Renal cortical epithelial cell (primary cell): ENCODE results near the gene LITAFD. TPM values are rescaled to one million over a fixed set of nuclear protein-coding genes. Genes with fewer than 3 reads are reported as not detected.
"Not testable (repeated sequence)": the region's sequence is repeated elsewhere in the genome, so short reads cannot be mapped to it uniquely, and the experiment has no call there.

Source experiments
- DNase-seq: peaks from one replicate; pipeline ENCODE4 v3.0.0-alpha.2; 2011; ENCODE audit warnings: low read depth
- total RNA-seq: library from RNA; depleted of rRNA; stranded (reverse); fragments of >200 nt; gene quantifications from 2 replicates; pipeline ENCODE4 v1.2.3, GENCODE V29; 2014

The LITAFD gene
- total RNA-seq, 1 donor from 2014 or later: not detected

DNA sequence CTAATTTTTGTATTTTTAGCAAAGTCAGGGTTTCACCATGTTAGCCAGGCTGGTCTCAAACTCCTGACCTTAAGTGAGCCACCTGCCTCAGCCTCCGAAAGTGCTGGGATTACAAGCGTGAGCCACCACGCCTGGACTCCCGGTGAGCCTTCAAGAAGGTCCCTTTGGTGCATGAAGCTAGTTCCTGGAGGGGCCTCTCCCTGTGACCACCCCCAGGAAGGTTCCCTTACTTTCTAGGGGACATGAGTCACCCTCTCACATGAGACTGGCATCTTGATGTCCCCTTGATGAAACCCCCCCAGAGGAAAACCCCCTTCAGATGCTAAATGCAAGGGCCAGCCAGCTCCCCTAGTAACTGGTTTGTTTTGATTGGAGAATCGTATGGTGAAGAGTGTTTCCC, 26.2 kb upstream of the LITAFD start:
- no peak for DNase-seq

DNA sequence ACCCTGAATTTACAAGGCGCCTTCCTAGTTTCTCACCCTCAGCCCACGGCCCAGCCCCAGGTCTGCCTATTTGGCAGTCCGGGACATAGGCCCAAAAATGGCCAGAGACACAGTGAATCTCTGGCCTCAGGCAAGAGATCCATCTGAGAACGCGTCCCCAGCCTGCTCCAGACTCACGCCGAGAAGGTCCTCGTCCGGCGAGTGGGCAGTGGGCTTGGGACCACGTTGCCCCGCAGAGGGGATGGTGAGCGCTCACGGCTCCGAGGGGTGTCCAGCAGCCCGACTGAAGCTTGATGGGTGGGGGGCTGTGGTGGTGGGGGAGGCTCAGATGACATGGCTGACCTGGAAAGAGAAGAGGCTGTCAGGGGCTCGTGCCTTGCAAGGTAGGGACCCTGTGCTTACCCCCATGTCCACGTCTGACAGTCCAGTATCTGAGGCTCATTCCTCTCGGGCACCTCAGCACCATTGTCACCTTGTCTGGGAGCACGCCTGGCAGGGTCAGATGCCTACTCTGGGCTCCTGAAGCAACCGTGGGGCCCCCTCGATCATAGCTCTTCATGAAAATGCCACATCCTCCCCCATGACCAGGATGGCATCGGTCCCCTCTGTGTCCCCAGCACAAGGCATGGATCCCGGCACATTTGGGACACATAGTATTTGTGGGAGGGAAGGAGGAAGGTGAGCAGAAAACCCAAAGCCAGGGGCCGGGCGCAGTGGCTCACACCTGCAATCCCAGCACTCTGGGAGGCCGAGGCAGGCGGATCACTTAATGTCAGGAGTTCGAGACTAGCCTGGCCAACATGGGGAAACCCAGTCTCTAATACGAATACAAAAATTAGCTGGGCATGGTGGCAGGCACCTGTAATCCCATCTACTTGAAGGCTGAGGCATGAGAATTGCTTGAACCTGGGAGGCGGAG, 22.9 kb upstream of the LITAFD start:
- DNase-seq: no peak

DNA sequence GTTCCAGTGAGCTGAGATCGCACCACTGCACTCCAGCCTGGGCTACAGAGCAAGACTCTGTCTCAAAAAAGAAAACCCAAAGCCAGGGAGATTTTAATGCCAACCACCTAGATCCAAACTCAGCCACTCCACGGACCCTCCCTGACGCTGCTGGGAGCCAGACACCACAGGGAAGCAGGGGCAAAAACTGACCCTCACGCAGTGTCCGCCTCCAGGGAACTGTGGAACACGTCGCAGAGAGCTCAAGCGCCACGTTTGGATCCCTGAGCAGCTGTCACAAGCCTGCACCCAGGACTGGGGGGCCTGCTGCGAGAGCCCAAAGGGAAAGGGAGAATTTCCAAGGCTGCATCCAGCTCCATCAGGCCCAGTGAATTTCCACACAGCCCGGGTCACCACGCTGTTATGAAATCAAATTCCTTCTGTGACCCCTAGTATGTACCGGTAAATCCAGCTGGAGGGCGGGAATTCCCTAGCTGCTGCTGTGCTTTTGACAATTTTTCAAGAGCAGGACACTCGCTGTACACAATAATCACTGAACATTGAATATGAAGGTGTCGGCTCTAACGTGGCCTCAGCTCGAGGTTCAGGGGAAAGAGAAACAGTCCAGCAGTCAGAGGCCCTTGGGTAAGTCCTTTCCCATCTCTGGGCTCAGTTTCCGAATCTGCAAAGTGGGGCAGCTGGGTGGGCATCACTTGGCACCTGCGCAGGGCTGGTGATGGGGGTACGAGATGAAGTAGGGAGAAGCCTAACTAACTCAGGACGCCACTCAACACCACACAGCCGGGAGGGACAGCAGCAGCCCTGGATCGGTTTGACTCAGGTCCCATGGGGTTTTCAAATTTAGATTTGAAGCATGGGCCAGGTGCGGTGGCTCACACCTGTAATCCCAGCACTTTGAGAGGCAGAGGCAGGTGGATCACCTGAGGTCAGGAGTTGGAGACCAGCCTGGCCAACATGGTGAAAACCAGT, 22.0 kb upstream of the LITAFD start:
- DNase-seq: peak; percentile 83

DNA sequence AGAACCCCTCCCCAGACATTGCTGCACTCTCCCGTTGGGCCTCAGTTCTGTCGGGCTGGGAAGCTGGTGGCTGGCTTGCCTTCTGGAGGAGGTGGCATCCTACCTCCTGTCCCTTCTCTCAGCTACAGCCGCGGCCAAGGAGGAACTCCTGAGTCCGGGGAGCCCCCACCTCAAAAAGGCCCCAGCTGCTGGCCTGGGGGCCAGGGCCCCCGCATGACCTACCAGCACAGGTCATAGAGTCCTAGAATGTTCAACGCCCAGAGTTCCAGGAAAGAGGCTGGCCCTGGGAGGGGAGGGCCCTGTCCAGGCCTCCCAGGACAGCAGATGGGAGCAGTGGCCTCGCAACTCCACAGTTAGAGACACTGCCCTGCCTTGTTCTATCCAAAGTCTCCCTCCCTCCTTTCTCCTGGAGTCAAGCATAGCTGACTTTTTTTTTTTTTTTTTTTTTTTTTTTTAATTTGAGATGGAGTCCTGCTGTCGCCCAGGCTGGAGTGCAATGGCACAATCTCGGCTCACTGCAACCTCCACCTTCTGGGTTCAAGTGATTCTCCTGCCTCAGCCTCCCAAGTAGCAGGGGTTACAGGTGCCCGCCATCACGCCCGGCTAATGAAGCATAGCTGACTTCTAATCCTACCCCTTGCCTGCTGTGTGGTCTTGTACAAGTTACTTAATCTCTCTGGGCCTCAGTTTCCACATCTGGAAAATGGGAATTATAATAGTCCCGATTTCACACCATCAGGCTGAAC, 20.4 kb upstream of the LITAFD start:
- DNase-seq: no peak

DNA sequence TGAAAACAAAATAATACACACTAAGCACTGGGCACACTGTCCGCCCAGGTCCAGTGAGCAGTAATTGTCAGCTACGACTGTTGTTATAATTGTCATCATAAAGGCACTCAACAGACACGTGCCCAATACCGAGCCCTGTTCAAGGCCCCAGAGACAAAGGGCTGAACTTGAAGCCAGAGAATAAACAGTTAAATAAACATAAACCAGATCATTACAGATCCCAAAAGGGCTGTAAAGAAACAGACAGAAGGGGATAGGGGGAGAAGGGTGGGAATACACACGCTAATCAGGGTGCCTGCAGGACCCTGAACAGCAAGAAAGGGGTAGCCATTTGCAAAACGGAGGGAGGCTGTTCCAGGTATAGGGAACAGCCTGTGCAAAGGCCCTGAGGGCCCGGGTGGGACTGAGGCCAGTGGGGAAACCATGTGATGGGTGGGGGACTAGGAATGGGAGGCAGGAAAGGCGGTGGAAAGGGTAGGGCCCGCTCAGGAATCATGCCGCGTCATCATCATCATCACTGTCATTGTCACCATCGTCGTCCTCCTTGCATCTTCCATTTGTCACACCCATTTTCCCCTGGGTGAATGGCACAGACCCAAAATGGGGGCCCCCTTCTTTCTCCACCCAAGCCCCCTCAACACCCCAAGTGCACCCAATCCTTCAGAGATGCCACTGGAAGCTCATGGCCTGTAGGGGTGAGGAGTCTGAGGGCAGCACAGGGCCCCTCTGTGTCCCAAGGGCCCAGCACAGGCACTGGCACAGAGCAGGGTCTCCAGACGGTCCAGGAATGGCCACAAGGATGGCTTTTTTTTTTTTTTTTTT, 19.6 kb upstream of the LITAFD start:
- no peak for DNase-seq

DNA sequence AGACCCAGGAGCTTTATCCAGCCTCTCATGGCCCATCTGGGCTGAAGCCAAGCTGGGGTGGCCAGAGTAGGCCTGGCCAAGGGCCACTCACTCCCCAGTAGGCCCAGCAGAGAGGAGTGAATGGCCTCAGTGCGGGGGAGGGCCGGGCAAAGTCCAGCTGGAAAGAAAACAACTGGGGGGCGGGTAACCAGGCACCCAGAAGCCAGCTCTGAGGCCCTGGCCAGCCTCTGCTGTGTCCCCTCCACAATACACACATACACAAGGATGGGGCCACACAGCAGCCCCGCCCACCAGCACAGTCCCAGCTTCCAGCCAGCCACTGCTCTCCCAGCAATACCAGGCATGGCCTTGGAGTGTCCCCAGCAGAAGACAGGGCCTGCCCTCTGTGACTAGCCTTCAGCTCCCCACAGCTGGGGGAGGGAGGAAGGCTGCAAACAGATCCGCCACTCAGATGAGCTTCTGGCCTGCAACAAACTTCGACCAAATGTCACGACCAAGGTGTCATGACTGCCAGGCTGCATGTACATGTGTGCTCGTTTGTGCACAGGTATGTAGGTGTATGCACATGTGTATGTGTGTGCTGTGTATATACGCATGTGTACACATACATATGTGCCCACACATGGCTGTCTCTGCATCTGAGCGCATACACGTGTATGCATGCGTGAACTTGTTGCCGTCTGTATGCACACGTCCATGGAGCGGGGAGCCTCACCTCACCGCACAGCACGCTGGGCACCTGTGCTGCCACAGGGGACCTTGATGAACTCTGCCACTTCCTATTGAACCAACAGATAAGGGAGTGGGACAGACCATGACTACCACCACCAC, 18.3 kb upstream of the LITAFD start:
- DNase-seq: peak; percentile 58

DNA sequence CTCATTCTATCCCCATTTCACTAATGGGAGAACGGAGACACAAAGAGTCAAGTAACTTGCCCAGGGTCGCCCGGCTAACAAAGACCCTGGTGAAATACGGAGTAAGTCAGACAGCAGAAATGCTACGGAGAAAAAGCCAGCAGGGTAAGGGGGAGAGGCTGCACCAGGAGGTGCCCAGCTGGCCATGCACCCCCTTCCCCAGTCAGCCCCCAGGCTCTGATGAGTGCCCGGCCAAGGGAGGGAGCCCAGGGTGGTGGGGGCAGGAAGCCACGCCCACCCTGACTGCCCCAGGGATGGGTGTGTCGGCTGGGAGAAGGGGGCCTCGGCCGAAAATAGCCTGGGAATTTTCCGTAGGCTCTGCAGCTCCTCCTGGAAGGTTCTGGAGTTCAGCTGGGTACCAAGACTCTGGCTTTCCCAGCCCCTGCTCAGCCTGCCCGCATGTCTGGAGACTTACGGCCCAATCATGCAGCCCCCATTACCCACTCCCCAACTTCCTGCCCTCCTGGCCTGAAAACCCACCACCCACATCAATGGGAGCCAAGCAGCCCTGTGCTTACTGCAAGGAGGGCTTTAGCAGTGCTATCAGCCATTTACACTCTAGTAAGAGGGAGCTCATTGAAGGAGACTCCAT, 17.6 kb upstream of the LITAFD start:
- no peak for DNase-seq

DNA sequence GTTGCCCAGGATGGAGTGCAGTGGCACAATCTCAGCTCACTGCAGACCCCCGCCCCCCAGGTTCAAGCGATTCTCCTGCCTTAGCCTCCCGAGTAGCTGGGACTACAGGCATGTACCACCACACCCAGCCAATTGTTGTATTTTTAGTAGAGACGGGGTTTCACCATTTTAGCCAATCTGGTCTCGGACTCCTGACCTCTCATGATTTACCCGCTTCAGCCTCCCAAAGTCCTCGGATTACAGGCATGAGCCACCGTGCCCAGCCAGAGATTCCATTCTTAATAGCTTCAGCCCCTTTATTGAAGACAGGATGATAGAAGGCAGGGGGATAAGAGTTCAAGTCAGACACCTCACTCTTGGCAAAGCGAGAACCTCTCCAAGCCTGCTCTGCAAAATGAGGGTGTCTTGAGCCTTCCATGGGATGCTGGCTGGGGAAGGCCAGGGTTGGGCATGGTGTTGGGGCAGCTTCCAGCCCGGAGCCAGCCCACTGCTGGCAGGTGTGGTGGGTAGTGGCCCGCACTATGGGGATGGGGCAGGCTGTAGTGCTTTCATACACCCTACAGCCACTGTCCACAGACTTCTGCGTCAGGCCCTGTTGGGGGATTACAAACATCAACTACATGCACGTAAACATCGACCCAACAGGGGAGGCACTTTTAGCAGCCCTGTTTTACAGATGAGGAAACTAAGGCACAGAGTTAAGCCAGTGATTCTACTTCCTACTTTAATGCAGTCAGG, 16.8 kb upstream of the LITAFD start:
- DNase-seq: no peak

DNA sequence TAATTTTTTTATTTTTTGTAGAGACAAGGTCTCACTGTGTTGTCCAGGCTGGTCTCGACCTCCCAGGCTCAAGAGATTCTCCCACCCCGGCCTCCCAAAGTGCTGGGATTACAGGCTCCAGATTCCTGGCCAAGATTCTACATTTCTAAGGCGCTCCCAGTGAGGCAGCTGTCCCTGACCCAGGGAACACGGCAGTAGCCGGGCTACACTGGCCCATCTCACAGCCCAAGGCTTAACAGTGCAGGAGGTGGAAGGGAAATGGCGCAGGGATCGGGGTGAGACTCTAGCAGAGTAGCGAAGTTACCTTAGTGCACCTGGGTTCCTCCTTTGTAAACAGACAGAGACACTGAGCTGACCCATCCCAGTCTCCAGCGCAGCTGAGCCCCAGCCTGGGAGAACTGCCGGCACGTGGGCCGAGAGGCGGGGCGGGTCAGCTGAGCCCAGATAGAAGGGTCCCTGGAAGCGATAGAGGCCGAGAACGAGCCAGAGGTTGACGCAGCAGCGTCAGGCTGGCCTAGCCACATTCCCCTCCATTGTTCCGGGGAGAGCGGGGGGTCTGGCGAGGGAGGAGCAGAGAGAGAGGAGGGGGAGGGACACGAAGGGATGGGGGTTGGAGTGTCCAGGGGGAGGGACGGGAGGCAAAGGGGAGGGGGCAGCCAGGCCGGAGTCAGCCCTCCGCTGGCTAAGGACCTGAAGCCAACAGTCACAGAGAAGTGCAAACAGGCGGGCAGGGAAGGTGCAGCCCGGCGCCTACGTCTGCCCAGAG, 15.8 kb upstream of the LITAFD start:
- DNase-seq: no peak

DNA sequence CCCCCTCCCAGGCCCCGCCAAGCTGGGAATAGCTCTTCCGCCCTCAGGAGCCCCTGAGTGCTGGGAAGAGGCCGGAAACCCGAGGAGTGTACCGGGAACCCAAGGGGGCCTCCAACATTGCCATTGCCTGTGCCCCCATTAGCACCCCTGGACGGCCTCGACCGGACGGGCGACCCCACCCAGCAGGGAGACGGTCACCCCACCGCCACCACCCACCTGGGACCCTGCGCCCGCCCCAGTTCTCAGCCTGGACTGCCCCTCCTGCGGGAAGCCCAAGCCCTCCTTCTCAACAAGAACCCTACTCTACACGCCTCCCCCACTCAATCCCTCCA, 15.3 kb upstream of the LITAFD start:
- no peak for DNase-seq

DNA sequence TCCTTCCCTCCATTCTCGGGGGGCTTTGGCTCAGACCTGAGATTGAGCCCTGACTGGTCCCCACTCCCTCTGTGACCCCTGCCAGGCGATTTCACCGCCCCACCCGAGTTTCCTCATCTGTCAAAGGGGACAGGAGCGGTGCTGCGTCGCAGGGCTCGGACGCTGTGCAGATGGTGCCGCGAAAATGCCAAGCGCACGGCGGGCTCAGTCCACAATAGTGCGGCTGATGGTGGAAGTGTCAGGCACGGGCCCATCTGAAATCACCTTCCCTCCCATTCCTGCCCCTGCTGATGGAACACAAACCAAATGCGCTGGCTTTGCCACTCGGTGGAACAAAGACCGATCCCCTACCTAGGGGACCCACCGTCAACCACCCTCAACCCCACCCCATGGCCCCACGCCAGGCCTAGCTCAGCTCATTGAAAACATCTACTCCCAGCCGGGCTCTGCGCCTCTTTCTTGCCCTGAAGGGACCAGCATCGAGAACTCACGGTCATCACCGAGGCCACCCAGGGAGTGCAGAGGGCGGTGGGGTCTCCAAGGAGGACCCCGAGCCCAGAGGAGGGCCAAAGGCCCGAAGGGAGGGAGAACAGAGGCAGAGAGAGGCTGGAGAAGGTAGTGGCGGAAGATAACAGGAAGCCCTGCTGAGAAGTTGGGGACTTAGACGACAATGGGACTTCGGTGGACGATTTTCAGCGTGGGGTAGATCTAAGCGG, 14.8 kb upstream of the LITAFD start:
- no peak for DNase-seq

DNA sequence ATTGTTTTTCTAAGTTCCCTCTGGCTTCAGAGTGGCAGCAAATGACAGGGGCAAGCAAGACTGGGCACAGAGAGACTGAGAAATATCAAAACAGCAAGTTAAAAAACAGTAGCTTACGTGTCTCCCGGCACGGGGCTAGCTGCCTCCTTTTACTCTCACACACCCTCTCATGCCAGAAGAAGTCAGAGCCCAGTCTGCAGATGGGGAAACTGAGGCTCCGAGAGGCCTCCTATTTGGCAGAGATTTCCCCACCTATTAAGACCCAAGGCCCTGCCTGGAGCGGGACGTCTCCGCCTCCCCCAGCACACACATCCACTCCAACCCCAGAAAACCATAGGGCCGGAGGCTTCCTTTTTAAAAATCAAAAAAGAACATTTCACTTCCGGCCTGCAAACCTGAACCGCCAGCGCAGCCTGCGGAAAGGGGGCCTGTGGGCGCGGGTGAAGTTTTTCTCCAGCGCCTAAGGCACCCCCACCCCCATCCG, 14.2 kb upstream of the LITAFD start:
- no peak for DNase-seq

DNA sequence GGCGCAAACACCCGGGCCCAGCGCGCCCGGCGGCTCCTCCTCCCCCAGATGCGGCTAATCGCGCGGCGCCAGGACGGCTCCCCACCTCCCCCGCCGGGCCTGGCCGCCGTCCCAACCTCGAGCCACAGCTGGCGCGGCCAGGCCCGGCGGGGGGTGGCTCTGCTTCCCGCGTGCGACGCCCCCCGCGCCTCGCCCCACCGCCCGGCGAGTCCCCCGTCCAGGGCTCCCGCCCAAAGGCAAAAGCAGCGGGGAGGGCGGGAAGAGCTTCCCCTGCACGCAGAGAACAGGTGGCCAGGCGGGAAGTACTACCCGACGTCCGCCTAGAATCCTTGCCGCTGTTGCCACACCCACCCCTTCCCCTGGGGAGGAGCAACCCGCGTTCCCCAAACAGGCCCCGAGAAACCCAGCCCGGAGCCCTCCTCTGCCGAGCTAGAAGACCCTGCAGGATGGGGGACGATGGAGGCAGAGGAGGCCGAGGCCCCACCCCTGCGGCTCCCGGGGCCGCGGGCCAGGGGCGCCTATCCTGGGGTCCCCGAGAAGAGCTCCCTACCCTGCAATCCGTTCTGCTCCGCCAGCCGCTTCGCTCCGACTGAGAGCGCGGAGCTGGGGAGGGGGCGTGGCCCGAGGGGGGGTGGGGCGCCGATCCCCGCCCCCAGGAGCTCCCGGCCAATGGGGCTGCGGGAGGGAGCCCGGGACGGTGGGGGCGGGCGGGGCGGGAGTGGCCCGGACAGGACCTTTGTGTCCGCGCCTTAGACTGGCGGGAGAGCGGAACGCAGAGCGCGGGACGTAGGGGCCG, 13.5 kb upstream of the LITAFD start, which contains the start of gene CARHSP1:
Gene CARHSP1 (minus strand): TSS at position 591 of the 796 bp plus-strand sequence. CDS start 9,678 bp downstream, outside the sequence.
- peak; percentile 61 for DNase-seq

DNA sequence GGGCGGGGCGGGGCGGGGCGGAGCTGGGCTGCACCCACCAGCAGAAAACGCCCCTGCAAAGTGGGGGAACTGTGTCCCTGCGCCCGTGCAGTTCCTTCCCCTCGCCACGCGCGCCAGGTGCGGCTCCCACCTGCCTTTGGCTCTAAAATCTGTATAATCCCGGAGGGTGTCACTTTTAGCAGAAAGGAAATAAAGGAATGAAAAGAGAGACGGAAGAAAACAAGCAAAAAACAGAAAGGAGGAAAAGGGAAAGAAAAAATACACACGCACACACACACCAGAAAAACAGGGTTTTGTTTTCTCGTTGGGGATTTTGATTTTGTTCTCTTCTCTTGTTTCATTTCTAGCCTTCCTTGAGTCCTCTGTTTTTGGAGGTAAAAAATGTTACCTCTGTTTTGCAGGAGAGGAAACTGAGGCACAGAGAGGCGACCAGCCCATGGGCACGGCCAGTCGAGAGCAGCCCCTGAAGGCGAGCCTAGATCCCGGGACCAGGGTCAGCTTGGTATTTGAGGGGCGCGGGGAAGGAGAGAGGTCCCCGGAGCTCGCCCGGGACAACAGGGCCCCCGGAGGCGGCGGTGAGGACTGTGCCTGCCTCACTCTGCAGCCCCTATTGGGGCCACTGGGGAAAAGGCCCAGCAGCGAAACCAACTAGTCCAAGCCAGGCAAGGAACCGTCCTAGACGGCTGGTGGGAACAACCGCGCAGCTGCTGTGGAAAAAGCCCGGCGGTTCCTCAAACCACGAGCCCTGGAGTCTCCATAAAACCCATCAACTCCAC, 12.8 kb upstream of the LITAFD start:
- no peak for DNase-seq

DNA sequence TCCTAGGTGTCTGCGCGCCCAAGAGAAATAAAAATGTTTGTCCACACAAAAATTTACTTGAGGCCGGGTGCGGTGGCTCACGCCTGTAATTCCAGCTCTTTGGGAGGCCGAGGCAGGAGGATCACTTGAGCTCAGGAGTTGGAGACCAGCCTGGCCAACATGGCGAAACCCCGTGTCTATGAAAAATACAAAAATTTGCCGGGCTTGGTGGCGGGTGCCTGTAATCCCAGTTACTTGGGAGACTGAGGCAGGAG, 12.2 kb upstream of the LITAFD start:
- DNase-seq: not testable (repeated sequence)

DNA sequence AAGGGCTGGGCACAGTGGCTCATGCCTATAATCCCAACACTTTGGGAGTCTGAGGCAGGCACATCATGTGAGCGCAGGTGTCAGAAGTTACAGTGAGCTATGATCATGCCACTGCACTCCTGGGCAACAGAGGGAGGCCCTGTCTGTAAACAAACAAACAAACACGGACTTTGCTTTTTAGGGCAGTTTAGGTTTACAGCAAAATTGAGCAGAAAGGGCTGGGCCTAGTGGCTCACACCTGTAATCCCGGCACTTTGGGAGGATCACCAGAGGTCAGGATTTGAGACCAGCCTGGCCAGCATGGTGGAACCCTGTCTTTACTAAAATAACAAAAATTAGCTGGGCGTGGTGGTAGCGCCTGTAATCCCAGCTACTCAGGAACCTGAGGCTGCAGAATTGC, 10.1 kb upstream of the LITAFD start:
- DNase-seq: no peak
